H1 (cell line): ENCODE measurements around the gene WDFY4. TPM values are rescaled to one million over a fixed set of nuclear protein-coding genes. Genes with fewer than 3 reads are reported as not detected.

Experiments
- CTBP2 ChIP-seq: IDR thresholded peaks from 2 replicates; pipeline ENCODE4 v1.7.0; 2011; ENCODE audit warnings: borderline replicate concordance, mild to moderate bottlenecking, moderate library complexity, mixed read lengths, low read length; ENCODE audit not compliant: insufficient read depth, insufficient read length
- polyA plus RNA-seq, 7 experiments: library from polyadenylated mRNA; depleted of rRNA in 3 of 7; stranded (reverse) in 5 of 7; unstranded in 2 of 7; fragments of >200 nt in 5 of 7; fragments of 200-250 nt in 2 of 7; gene quantifications; 1 replicate in 5 of 7; 2 replicates in 1 of 7; 4 replicates in 1 of 7; pipeline versions ENCODE4 v1.2.1 to v1.2.3, GENCODE V29; 2011 to 2013; ENCODE audit warnings: missing spikeins in 2 of 7, mixed read lengths in 2 of 7
- total RNA-seq: library from RNA; stranded (reverse); fragmentation: NEBNext Ultra II Directional; extraction: Animal tissue kit (Norgen Biotek cat#: 25700); gene quantifications from 2 replicates; pipeline ENCODE4 v1.2.1, GENCODE V29; 2021

The WDFY4 gene
- total and polyA plus RNA-seq, 2 of the 8 experiments (the other 6 are each of a cell fraction or from before 2014, with no cell fraction given), result not detected

GRCh38 chr10:48704156-48704555, 19.5 kb downstream of the WDFY4 start (continued):
- no peak for TF ChIP-seq CTBP2
